Gastroesophageal sphincter (tissue), 4 donors: ENCODE measurements around the gene TM4SF1. TPM values are rescaled to one million over a fixed set of nuclear protein-coding genes. Genes with fewer than 3 reads are reported as not detected.

Experiments used
- ATAC-seq: fragments of 150-250 bp; one replicate; pipeline ENCODE4 v1.9.1; 2016; ENCODE audit warnings: mild to moderate bottlenecking, moderate library complexity
- H3K27ac ChIP-seq, 4 donors: fragments of 200-600 bp; sonication (generic) in 3 of 4; 1 replicate in 3 of 4; 2 replicates in 1 of 4; pipeline ENCODE4 v1.5.1; 2016 to 2019
- H3K27me3 ChIP-seq: fragments of 200-600 bp; sonication (generic); one replicate; pipeline ENCODE4 v1.5.1; 2019
- H3K36me3 ChIP-seq, 2 donors: fragments of 200-600 bp; sonication (generic); one replicate each; pipeline ENCODE4 v1.5.1; 2019; ENCODE audit warnings: control low read depth in 1 of 2
- H3K4me1 ChIP-seq, 3 donors: fragments of 200-600 bp; sonication (generic); 1 replicate in 2 of 3; 2 replicates in 1 of 3; pipeline ENCODE4 v1.5.1; 2016 to 2019; ENCODE audit warnings: control low read depth in 2 of 3
- H3K4me3 ChIP-seq, 2 donors: fragments of 200-600 bp; sonication (generic); one replicate each; pipeline ENCODE4 v1.5.1; 2019; ENCODE audit warnings: mild to moderate bottlenecking in 1 of 2, moderate library complexity in 1 of 2
- H3K9me3 ChIP-seq, 3 donors: fragments of 200-600 bp; sonication (generic); one replicate each; pipeline ENCODE4 v1.5.1; 2017 to 2019; ENCODE audit warnings: control low read depth in 2 of 3
- EP300 ChIP-seq: sonication (generic); formaldehyde crosslinking; IDR thresholded peaks from one replicate; pipeline ENCODE4 v1.6.1; 2017; ENCODE audit warnings: antibody characterized with exemption, mild to moderate bottlenecking
- POLR2A ChIP-seq, 2 donors: fragments of 450-650 bp; IDR thresholded peaks; one replicate each; pipeline ENCODE4 v1.6.1; 2017; ENCODE audit warnings: antibody characterized with exemption in 2 of 2, mild to moderate bottlenecking in 2 of 2, moderate library complexity in 1 of 2
- POLR2AphosphoS5 ChIP-seq: sonication (generic); formaldehyde crosslinking; IDR thresholded peaks from one replicate; pipeline ENCODE4 v1.6.1; 2017; ENCODE audit warnings: antibody characterized with exemption
- WGBS, 2 donors: methylation state at CpG; one replicate each; pipeline ENCODE4 v1.1.5; 2018; ENCODE audit warnings: low coverage in 1 of 2; 5-methylcytosine and 5-hydroxymethylcytosine counted together
- total RNA-seq, 4 donors: library from RNA; depleted of rRNA; stranded (reverse); fragments of >200 nt; gene quantifications; one replicate each; pipeline ENCODE4 v1.1.0, GENCODE V29; 2016
- TF ChIP-seq, protein P1 (sequence below), 4 experiments: fragments of 200-600 bp in 2 of 4; fragments of 450-650 bp in 2 of 4; sonication (generic) in 1 of 4; IDR thresholded peaks; one replicate each; pipeline ENCODE4 v1.5.1; 2017 to 2019; ENCODE audit warnings: antibody characterized with exemption in 4 of 4, mild to moderate bottlenecking in 2 of 4, moderate library complexity in 2 of 4

TM4SF1 gene
- total RNA-seq, 4 donors from 2014 or later, result 20.9 to 128 (median 71.9) TPM

DNA sequence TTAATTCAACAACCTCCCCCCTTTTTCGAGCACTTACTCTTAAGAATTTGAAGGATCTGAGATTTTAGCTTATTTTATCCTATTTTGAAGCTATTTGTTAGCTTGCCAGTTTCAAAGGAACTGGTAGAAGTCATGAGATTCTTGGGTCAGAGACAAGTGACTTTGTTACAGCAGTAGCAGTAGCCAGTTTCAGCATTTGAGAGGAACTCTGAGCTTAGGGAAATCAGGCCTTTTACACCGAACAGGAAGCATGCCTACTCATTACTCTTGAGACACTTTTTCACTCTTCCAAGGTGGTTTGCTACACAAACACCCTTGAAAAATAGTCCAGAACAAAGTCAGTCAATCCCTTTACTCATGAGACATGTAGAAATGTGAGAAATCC, 24.5 kb upstream of the TM4SF1 start:
- no peaks in the 10 kb centered on the region for H3K4me1 ChIP-seq
- no peaks in the 10 kb centered on the region for H3K36me3 ChIP-seq
- H3K4me3 ChIP-seq, result no peak overlapping the region
- H3K27ac ChIP-seq, result no peak overlapping the region
- TF ChIP-seq EP300 (no peak), POLR2AphosphoS5 (no peak), POLR2A (IDR thresholded peaks at IDR 0.05) (no peak)
- TF ChIP-seq, protein P1, sequence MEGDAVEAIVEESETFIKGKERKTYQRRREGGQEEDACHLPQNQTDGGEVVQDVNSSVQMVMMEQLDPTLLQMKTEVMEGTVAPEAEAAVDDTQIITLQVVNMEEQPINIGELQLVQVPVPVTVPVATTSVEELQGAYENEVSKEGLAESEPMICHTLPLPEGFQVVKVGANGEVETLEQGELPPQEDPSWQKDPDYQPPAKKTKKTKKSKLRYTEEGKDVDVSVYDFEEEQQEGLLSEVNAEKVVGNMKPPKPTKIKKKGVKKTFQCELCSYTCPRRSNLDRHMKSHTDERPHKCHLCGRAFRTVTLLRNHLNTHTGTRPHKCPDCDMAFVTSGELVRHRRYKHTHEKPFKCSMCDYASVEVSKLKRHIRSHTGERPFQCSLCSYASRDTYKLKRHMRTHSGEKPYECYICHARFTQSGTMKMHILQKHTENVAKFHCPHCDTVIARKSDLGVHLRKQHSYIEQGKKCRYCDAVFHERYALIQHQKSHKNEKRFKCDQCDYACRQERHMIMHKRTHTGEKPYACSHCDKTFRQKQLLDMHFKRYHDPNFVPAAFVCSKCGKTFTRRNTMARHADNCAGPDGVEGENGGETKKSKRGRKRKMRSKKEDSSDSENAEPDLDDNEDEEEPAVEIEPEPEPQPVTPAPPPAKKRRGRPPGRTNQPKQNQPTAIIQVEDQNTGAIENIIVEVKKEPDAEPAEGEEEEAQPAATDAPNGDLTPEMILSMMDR (IDR thresholded peaks at IDR 0.05), result no peak
- H3K27me3 ChIP-seq, result no peaks in the 10 kb centered on the region
- no peaks in the 10 kb centered on the region for H3K9me3 ChIP-seq
- ATAC-seq, result no peak
- WGBS, 2 donors, result 81 to 85% methylated on average over 2 of the region's 2 CpGs

DNA sequence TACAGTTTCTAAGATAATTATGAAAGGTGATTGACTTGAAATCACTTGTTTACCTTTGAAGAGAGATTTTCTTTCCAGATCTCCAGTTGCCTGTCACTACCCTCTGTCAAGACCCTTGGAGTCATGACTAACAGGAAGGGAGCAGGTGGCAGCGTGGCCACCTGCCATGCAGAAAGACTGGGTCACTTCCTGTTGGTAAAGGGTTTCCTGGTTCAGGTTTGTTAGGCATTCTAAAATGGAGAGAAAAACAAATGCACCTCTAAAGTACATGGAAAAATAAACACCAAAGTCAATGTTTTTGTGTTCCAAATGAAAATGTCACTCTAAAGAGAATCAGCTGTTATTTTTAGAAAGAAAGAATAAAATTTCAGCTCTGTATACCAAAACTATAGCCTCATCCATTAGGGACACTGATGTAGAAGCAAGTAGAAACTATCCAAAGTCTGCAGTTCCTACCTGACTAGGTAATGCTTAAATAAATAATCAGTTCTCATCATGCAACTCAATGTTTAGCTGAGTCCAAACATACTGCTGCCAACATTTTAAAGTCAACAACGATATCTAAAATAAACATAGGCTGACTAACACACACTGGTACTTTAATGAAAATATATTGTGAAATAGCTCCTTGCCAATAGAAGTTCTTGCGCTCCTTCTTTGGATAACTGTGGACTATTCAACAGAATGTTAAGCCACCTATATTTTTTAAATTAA, 23.9 kb upstream of the TM4SF1 start:
- no peak overlapping the region for H3K4me3 ChIP-seq
- H3K27ac ChIP-seq, result no peak overlapping the region
- ATAC-seq, result no peak
- H3K27me3 ChIP-seq, result no peaks in the 10 kb centered on the region
- no peaks in the 10 kb centered on the region for H3K4me1 ChIP-seq
- no peaks in the 10 kb centered on the region for H3K36me3 ChIP-seq
- WGBS, 2 donors, result 58 to 71% methylated on average over 2 to 3 of the region's 3 CpGs
- TF ChIP-seq POLR2A (IDR thresholded peaks at IDR 0.05), result no peak
- no peak for TF ChIP-seq POLR2AphosphoS5
- TF ChIP-seq, protein P1 (IDR thresholded peaks at IDR 0.05), result no peak
- no peak for TF ChIP-seq EP300
- H3K9me3 ChIP-seq, result no peaks in the 10 kb centered on the region

DNA sequence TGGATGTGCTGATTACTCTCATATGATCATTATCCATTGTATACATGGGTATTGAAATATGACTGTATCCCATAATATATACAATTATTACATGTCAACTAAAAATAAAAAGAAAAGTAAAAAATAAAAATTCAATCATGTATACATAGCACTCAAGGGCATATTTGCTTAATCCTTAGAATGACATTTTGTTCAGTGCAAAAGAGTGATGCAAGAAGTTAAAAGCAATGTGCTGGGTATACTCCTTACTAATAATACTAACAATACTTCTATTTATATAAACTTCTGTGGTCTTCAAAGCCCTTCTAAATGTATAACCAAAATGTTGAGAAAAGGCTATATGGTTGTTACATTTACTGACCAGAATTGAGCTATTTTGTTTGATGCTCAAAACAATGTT, 23.2 kb upstream of the TM4SF1 start:
- no peak for ATAC-seq
- Histone ChIP-seq H3K4me1 (no peaks in the 10 kb centered on the region), H3K36me3 (no peaks in the 10 kb centered on the region), H3K27me3 (no peaks in the 10 kb centered on the region), H3K9me3 (no peaks in the 10 kb centered on the region), H3K27ac (no peak overlapping the region), H3K4me3 (no peak overlapping the region)
- TF ChIP-seq EP300 (no peak), POLR2A (IDR thresholded peaks at IDR 0.05) (no peak), POLR2AphosphoS5 (no peak)
- TF ChIP-seq, protein P1 (IDR thresholded peaks at IDR 0.05), result no peak

DNA sequence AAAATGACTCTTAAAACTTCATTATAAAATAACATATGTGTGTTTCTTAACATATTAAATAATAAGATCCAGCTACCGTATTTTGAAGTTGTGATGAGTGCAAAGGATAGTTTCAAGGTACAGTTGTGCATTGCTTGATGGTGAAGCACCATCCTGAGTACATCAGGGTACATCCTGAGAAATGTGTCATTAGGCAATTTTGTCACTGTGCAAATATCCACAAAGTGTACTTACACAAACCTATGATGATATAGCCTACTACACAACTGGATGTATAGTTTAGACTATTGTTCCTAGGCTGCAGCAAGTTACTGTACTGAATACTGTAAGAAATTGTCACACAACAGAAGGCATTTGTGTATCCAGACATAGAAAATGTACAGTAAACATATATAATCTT, 20.8 kb upstream of the TM4SF1 start:
- 94 to 100% methylated on average over 1 of the region's 1 CpG for WGBS, 2 donors
- Histone ChIP-seq H3K27ac (no peak overlapping the region), H3K36me3 (no peaks in the 10 kb centered on the region), H3K27me3 (no peaks in the 10 kb centered on the region), H3K4me1 (no peaks in the 10 kb centered on the region), H3K9me3 (no peaks in the 10 kb centered on the region), H3K4me3 (no peak overlapping the region)
- no peak for ATAC-seq
- TF ChIP-seq POLR2AphosphoS5, result no peak
- no peak for TF ChIP-seq POLR2A (IDR thresholded peaks at IDR 0.05)

DNA sequence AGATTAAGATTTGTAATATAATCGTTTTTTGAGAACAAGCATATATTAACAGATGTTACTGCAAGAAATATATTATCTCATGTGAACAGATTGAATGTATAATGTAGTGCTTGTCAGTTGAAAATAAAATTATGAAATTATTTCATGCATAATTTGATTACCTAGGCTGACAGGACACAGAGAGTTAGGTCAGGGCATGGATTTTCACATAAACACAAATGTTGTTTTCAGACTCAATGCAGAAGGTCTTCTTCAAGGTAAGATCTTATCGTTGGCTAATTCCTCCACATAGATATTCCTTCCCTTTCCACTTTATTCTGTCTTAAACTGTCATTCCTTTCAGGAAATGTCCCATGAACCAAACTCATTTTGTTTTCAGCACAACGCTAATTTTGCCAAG, 20.1 kb upstream of the TM4SF1 start:
- Histone ChIP-seq H3K27me3 (no peaks in the 10 kb centered on the region), H3K27ac (no peak overlapping the region)
- 56 to 73% methylated on average over 3 of the region's 3 CpGs for WGBS, 2 donors

More for the DNA sequence above, 20.1 kb upstream of the TM4SF1 start:
- Histone ChIP-seq H3K36me3 (no peaks in the 10 kb centered on the region), H3K9me3 (no peaks in the 10 kb centered on the region), H3K4me1 (no peaks in the 10 kb centered on the region), H3K4me3 (no peak overlapping the region)
- TF ChIP-seq POLR2A (IDR thresholded peaks at IDR 0.05), result no peak
- TF ChIP-seq EP300, result no peak
- no peak for TF ChIP-seq POLR2AphosphoS5
- TF ChIP-seq, protein P1 (IDR thresholded peaks at IDR 0.05), result no peak
- no peak for ATAC-seq
